Measurements from ENCODE around the gene SCNN1G.
A peak's percentile ranks its signal among the peaks of the same experiment; 100 is the strongest.
"Not testable (repeated sequence)": the region's sequence is repeated elsewhere in the genome, so short reads cannot be mapped to it uniquely, and the experiment has no call there.

SCNN1G gene

GRCh38 chr16:23182679-23183542, at the start of gene SCNN1G:
Gene SCNN1G (plus strand): TSS chr16:23182745. CDS start chr16:23186272, 3,527 bp downstream.
- H3K27me3 ChIP-seq (ENCODE audit: low read depth, low read length): peaks cover 8% of the 10 kb centered on the region
- H3K9me3 ChIP-seq (ENCODE audit: control insufficient read depth in 1 of 2, low read length in 2 of 2): no peaks in the 10 kb centered on the region
- peaks cover 0 to 13% of the 10 kb centered on the region in 2 donors for H3K4me1 ChIP-seq (ENCODE audit: control insufficient read depth in 1 of 2, insufficient read depth in 2 of 2, low read length in 2 of 2)
- no peak within 1 kb of the TSS for H3K27ac ChIP-seq (ENCODE audit: low read length)
- peak within 1 kb of the TSS; percentile 7 to 59 for H3K4me3 ChIP-seq (ENCODE audit: low read depth in 1 of 2, low read length in 2 of 2)
- no peaks in the 10 kb centered on the region for H3K36me3 ChIP-seq (ENCODE audit: control insufficient read depth in 1 of 2, insufficient read depth in 2 of 2, low read length in 2 of 2)

- Histone ChIP-seq H3K9me3 (ENCODE audit: control insufficient read depth in 1 of 2, low read length in 2 of 2) (peaks cover 0 to 2% of the 10 kb centered on the region in 2 donors), H3K4me1 (ENCODE audit: control insufficient read depth in 1 of 2, insufficient read depth in 2 of 2, low read length in 2 of 2) (peaks cover 4 to 8% of the 10 kb centered on the region in 2 donors), H3K4me3 (ENCODE audit: low read depth in 1 of 2, low read length in 2 of 2) (peak overlapping the region; percentile 22 to 32), H3K27me3 (ENCODE audit: low read depth, low read length) (no peaks in the 10 kb centered on the region), H3K36me3 (ENCODE audit: control insufficient read depth in 1 of 2, insufficient read depth in 2 of 2, low read length in 2 of 2) (peaks cover 0 to 5% of the 10 kb centered on the region in 2 donors), H3K27ac (ENCODE audit: low read length) (peak overlapping the region; percentile 82)
These were observed 49.6 kb upstream of the SCNN1G start for GRCh38 chr16:23132775-23133463.

DNA sequence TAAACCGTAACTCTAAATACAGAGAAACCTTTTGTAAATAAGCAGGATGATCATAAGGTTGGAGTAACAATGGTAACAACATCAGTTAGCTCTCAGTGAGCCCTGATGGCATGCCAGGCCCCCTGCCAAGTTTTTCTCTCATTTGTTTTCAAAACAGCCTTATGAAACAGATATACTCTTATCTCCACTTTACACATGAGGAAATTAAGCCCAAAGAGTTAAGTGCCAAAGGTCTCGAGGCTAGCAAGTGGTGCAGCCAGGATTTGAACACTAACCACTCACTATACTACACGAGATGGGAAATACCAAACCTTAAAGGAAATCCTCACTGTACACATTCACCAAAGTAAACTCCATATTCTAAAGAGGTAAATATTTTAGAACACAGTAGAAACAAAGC, 48.3 kb upstream of the SCNN1G start:
- Histone ChIP-seq H3K27me3 (ENCODE audit: low read depth, low read length) (no peaks in the 10 kb centered on the region), H3K4me3 (ENCODE audit: low read depth in 1 of 2, low read length in 2 of 2) (no peak overlapping the region), H3K9me3 (ENCODE audit: control insufficient read depth in 1 of 2, low read length in 2 of 2) (peaks cover 0 to 2% of the 10 kb centered on the region in 2 donors), H3K4me1 (ENCODE audit: control insufficient read depth in 1 of 2, insufficient read depth in 2 of 2, low read length in 2 of 2) (peaks cover 4 to 8% of the 10 kb centered on the region in 2 donors), H3K27ac (ENCODE audit: low read length) (no peak overlapping the region), H3K36me3 (ENCODE audit: control insufficient read depth in 1 of 2, insufficient read depth in 2 of 2, low read length in 2 of 2) (peaks cover 0 to 5% of the 10 kb centered on the region in 2 donors)

GRCh38 chr16:23137256-23137655, 45.3 kb upstream of the SCNN1G start:
- peaks cover 8 to 11% of the 10 kb centered on the region in 2 donors for H3K4me1 ChIP-seq (ENCODE audit: control insufficient read depth in 1 of 2, insufficient read depth in 2 of 2, low read length in 2 of 2)
- H3K36me3 ChIP-seq (ENCODE audit: control insufficient read depth in 1 of 2, insufficient read depth in 2 of 2, low read length in 2 of 2): peaks cover 0 to 5% of the 10 kb centered on the region in 2 donors
- H3K9me3 ChIP-seq (ENCODE audit: control insufficient read depth in 1 of 2, low read length in 2 of 2): peaks cover 0 to 2% of the 10 kb centered on the region in 2 donors
- no peak overlapping the region for H3K4me3 ChIP-seq (ENCODE audit: low read depth in 1 of 2, low read length in 2 of 2)
- no peak overlapping the region for H3K27ac ChIP-seq (ENCODE audit: low read length)
- H3K27me3 ChIP-seq (ENCODE audit: low read depth, low read length): no peaks in the 10 kb centered on the region

DNA sequence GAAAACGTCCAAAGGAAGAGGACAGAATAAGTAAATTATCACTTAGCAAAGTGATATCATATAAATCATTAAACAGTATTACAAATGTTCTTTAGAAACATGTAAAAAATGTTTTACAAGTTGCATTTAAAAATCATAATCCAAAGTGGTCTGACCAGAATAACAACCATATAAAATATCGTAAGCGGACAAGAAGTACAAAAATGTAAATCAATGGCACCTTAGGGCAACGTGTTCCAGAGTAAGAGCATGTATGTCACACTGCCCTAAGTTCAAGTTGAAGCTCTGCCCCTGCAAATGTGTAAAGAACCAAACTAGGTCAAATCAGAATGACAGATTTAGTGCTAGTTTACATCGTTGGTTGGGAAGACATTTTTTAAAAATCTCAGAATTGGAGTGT, 44.7 kb upstream of the SCNN1G start:
- Histone ChIP-seq H3K4me1 (ENCODE audit: control insufficient read depth in 1 of 2, insufficient read depth in 2 of 2, low read length in 2 of 2) (peaks cover 8 to 15% of the 10 kb centered on the region in 2 donors), H3K4me3 (ENCODE audit: low read depth in 1 of 2, low read length in 2 of 2) (no peak overlapping the region), H3K27me3 (ENCODE audit: low read depth, low read length) (no peaks in the 10 kb centered on the region), H3K36me3 (ENCODE audit: control insufficient read depth in 1 of 2, insufficient read depth in 2 of 2, low read length in 2 of 2) (peaks cover 0 to 5% of the 10 kb centered on the region in 2 donors), H3K9me3 (ENCODE audit: control insufficient read depth in 1 of 2, low read length in 2 of 2) (peaks cover 0 to 2% of the 10 kb centered on the region in 2 donors), H3K27ac (ENCODE audit: low read length) (no peak overlapping the region)

DNA sequence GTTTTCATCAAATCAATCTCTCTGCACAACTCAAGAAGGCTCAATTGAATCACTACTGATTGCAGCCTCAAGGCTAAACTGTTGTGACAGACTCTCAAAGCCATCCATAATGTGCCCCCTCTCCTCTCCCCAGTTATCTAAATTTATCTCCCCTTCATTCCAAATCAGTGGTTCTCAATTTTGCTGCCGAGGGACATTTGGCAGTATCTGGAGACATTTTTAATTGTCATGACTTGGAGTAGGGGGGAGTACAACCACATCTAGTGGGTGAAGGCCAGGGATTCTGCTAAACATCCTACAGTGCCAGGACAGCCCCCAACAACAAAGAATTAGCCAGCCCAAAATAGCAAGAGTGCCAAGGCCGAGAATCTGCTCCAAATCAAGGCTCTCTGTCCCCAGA, 42.4 kb upstream of the SCNN1G start:
- H3K4me1 ChIP-seq (ENCODE audit: control insufficient read depth in 1 of 2, insufficient read depth in 2 of 2, low read length in 2 of 2): peaks cover 0 to 30% of the 10 kb centered on the region in 2 donors
- no peak overlapping the region for H3K4me3 ChIP-seq (ENCODE audit: low read depth in 1 of 2, low read length in 2 of 2)
- H3K36me3 ChIP-seq (ENCODE audit: control insufficient read depth in 1 of 2, insufficient read depth in 2 of 2, low read length in 2 of 2): peaks cover 0 to 5% of the 10 kb centered on the region in 2 donors
- H3K27ac ChIP-seq (ENCODE audit: low read length): no peak overlapping the region
- H3K9me3 ChIP-seq (ENCODE audit: control insufficient read depth in 1 of 2, low read length in 2 of 2): peaks cover 0 to 2% of the 10 kb centered on the region in 2 donors
- H3K27me3 ChIP-seq (ENCODE audit: low read depth, low read length): no peaks in the 10 kb centered on the region

- Histone ChIP-seq H3K4me3 (ENCODE audit: low read depth in 1 of 2, low read length in 2 of 2) (no peak overlapping the region), H3K27ac (ENCODE audit: low read length) (no peak overlapping the region), H3K9me3 (ENCODE audit: control insufficient read depth in 1 of 2, low read length in 2 of 2) (peaks cover 0 to 2% of the 10 kb centered on the region in 2 donors), H3K27me3 (ENCODE audit: low read depth, low read length) (no peaks in the 10 kb centered on the region), H3K36me3 (ENCODE audit: control insufficient read depth in 1 of 2, insufficient read depth in 2 of 2, low read length in 2 of 2) (peaks cover 0 to 5% of the 10 kb centered on the region in 2 donors), H3K4me1 (ENCODE audit: control insufficient read depth in 1 of 2, insufficient read depth in 2 of 2, low read length in 2 of 2) (peaks cover 0 to 34% of the 10 kb centered on the region in 2 donors)
These were observed 41.5 kb upstream of the SCNN1G start for GRCh38 chr16:23141033-23141432.

GRCh38 chr16:23141500-23141899, 41.0 kb upstream of the SCNN1G start:
- Histone ChIP-seq H3K4me1 (ENCODE audit: control insufficient read depth in 1 of 2, insufficient read depth in 2 of 2, low read length in 2 of 2) (peaks cover 0 to 34% of the 10 kb centered on the region in 2 donors), H3K4me3 (ENCODE audit: low read depth in 1 of 2, low read length in 2 of 2) (no peak overlapping the region), H3K36me3 (ENCODE audit: control insufficient read depth in 1 of 2, insufficient read depth in 2 of 2, low read length in 2 of 2) (peaks cover 0 to 5% of the 10 kb centered on the region in 2 donors), H3K27me3 (ENCODE audit: low read depth, low read length) (no peaks in the 10 kb centered on the region), H3K27ac (ENCODE audit: low read length) (no peak overlapping the region), H3K9me3 (ENCODE audit: control insufficient read depth in 1 of 2, low read length in 2 of 2) (peaks cover 0 to 2% of the 10 kb centered on the region in 2 donors)

DNA sequence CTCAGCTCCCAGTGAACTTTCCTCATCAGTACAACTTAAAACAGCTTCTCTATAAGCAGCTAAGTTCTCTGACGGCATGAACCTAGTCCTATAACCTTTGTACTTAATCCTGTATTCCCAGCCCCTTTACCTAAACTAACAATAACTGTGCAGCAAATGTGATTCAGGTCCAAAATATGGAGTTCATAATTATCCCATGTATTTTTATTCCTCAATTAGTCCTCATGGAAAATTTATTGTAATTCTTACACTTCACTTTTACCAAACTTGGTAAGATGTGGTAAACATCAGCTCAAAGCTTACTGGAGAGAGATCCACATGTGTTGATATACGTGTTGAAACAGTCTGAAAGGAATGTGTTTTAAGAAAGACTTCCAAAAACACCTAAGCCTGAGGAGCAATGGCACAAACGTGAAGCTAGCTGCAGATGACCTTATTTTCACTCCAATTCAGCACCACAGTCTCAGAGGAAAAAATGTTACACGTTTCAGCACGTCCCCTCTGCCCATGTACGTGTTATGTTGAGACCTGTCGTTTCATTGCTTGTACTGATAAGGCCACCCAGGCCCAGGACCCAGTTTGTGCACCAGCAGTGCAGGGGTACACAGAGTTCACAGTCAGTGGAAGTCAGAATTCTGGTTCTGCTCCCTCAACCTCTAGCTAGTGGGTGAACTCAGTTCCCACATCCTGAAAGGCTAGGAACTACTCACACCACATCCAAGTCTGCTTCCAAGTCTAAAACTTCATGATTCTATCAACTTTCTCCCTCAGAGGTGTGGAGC, 40.4 kb upstream of the SCNN1G start:
- Histone ChIP-seq H3K27me3 (ENCODE audit: low read depth, low read length) (no peaks in the 10 kb centered on the region), H3K27ac (ENCODE audit: low read length) (no peak overlapping the region), H3K4me3 (ENCODE audit: low read depth in 1 of 2, low read length in 2 of 2) (no peak overlapping the region), H3K36me3 (ENCODE audit: control insufficient read depth in 1 of 2, insufficient read depth in 2 of 2, low read length in 2 of 2) (no peaks in the 10 kb centered on the region), H3K9me3 (ENCODE audit: control insufficient read depth in 1 of 2, low read length in 2 of 2) (no peaks in the 10 kb centered on the region), H3K4me1 (ENCODE audit: control insufficient read depth in 1 of 2, insufficient read depth in 2 of 2, low read length in 2 of 2) (peaks cover 0 to 34% of the 10 kb centered on the region in 2 donors)

GRCh38 chr16:23143391-23143790, 39.2 kb upstream of the SCNN1G start:
- no peaks in the 10 kb centered on the region for H3K9me3 ChIP-seq (ENCODE audit: control insufficient read depth in 1 of 2, low read length in 2 of 2)
- no peaks in the 10 kb centered on the region for H3K27me3 ChIP-seq (ENCODE audit: low read depth, low read length)
- no peak overlapping the region for H3K27ac ChIP-seq (ENCODE audit: low read length)
- H3K4me3 ChIP-seq (ENCODE audit: low read depth in 1 of 2, low read length in 2 of 2): no peak overlapping the region
- no peaks in the 10 kb centered on the region for H3K36me3 ChIP-seq (ENCODE audit: control insufficient read depth in 1 of 2, insufficient read depth in 2 of 2, low read length in 2 of 2)
- peaks cover 0 to 46% of the 10 kb centered on the region in 2 donors for H3K4me1 ChIP-seq (ENCODE audit: control insufficient read depth in 1 of 2, insufficient read depth in 2 of 2, low read length in 2 of 2)

DNA sequence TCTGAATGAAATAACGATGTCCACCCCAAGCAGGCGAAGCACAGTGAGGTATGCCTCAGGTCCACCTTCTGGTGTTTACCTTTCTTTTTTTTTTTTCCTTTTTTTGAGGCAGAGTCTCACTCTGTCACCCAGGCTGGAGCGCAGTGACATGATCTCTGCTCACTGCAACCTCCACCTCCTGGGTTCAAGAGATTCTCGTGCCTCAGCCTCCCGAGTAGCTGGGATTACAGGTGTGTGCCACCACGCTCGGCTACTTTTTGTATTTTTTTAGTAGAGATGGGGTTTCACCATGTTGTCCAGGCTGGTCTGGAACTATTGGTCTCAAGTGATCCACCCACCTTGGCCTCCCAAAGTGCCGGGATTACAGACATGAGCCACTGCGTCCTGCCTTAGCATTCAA, 38.2 kb upstream of the SCNN1G start:
- H3K36me3 ChIP-seq (ENCODE audit: control insufficient read depth in 1 of 2, insufficient read depth in 2 of 2, low read length in 2 of 2); H3K27me3 ChIP-seq (ENCODE audit: low read depth, low read length); H3K27ac ChIP-seq (ENCODE audit: low read length); H3K4me3 ChIP-seq (ENCODE audit: low read depth in 1 of 2, low read length in 2 of 2); H3K9me3 ChIP-seq (ENCODE audit: control insufficient read depth in 1 of 2, low read length in 2 of 2): not testable (repeated sequence)
- H3K4me1 ChIP-seq (ENCODE audit: control insufficient read depth in 1 of 2, insufficient read depth in 2 of 2, low read length in 2 of 2): peaks cover 0 to 46% of the 10 kb centered on the region in 2 donors
